ENCODE data around the gene SEC14L2.

GRCh38 chr22:30420347-30421125 lies 23.7 kb downstream of the SEC14L2 start:
- TF ChIP-seq FOXA1 (IDR thresholded peaks at IDR 0.05) (no peak), BHLHE40 (IDR thresholded peaks at IDR 0.05; ENCODE audit: borderline replicate concordance) (no peak), SUZ12 (IDR thresholded peaks at IDR 0.05) (no peak), FOXM1 (IDR thresholded peaks at IDR 0.05; ENCODE audit: borderline replicate concordance) (no peak), LEF1 (IDR thresholded peaks at IDR 0.05; ENCODE audit: borderline replicate concordance) (no peak)

All from HEK293T (cell line).